ENCODE results near the gene PTPN7. TPM values are rescaled to one million over a fixed set of nuclear protein-coding genes. Genes with fewer than 3 reads are reported as not detected.
"Not testable (repeated sequence)": the region's sequence is repeated elsewhere in the genome, so short reads cannot be mapped to it uniquely, and the experiment has no call there.

Gene PTPN7
- total RNA-seq, 1 experiment from 2014 or later: not detected

DNA sequence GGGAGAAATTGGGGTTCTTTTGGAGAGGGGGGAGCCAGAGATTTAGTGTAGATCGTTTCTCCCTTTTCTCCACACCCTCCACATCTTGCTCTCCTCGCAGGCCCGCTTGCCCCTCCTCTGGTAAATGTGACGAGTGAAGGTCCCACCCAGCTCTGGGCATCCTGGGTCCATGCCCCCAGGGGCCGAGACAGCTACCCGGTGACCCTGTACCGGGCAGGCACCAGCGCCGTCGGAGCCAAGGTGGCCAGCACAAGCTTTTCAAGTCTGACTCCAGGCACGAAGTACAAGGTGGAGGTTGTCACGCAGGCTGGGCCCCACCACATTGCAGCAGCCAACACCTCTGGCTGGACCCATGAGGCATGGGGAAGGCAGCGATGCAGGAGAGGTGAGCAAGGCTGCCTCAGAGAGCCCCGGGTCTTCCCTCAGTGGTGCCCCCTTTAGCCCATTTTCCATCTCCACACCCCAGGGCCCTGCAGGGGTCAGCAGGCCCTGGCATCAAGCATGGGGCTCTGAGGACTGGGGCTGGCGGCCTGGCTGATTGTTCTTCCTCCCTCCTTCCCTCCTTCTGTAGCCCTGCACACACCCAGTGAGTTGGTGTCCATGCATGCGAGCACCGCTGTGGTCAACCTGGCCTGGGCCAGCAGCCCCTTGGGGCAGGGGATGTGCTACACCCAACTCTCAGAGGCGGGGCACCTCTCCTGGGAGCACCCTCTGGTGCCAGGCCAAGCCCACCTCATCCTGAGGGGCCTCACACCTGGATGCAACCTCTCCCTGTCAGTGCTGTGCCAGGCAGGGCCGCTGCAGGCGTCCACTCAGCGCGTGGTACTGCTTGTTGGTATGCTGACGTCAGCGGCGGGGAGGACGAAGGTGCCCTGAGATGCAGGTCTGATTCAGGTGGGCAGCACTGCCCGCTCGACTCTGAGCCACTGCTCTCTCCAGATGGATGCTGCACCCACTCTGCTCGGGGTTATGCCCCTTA, 16.8 kb upstream of the PTPN7 start:
- H3K27me3 ChIP-seq: no peaks in the 10 kb centered on the region
- H3K36me3 ChIP-seq: no peaks in the 10 kb centered on the region
- H3K9me3 ChIP-seq: no peaks in the 10 kb centered on the region
- DNase-seq: no peak
- H3K4me3 ChIP-seq: no peak overlapping the region

DNA sequence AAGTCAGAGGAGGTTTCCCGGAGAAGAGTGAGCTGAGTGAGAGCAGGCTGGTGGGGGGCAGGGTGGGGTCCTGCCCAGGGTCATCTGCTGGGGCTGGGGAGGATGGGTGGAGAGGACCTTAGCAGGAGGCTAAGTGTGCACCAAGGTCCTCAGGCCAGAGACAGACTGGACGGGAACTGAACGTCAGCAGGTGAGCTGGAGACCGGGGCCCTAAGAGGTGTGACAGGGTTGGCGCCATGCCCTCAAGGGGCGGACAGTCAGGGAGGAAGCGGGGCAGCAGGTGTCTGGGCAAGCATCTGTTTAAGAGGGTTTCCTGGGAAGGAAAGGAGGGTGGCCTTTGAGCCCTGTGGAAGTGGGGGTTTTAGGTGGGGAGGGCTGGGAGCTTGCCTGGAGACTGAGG, 13.6 kb upstream of the PTPN7 start:
- H3K9me3 ChIP-seq: no peaks in the 10 kb centered on the region
- H3K4me3 ChIP-seq: no peak overlapping the region
- H3K36me3 ChIP-seq: no peaks in the 10 kb centered on the region
- H3K27me3 ChIP-seq: no peaks in the 10 kb centered on the region
- DNase-seq: no peak

DNA sequence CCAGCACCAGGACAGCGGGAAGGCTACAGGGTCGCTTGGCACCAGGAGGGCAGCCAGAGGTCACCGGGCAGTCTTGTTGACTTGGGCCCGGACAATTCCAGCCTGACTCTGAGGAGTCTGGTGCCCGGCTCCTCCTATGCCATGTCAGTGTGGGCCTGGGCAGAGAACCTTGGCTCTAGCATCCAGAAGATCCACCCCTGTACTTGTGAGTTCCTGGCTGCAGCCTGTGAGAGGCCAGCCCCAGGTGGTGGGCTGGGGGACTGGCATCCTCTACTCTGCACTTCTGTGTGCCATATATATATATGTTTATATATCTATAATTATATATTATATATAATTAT, 11.6 kb upstream of the PTPN7 start:
- no peaks in the 10 kb centered on the region for H3K27me3 ChIP-seq

DNA sequence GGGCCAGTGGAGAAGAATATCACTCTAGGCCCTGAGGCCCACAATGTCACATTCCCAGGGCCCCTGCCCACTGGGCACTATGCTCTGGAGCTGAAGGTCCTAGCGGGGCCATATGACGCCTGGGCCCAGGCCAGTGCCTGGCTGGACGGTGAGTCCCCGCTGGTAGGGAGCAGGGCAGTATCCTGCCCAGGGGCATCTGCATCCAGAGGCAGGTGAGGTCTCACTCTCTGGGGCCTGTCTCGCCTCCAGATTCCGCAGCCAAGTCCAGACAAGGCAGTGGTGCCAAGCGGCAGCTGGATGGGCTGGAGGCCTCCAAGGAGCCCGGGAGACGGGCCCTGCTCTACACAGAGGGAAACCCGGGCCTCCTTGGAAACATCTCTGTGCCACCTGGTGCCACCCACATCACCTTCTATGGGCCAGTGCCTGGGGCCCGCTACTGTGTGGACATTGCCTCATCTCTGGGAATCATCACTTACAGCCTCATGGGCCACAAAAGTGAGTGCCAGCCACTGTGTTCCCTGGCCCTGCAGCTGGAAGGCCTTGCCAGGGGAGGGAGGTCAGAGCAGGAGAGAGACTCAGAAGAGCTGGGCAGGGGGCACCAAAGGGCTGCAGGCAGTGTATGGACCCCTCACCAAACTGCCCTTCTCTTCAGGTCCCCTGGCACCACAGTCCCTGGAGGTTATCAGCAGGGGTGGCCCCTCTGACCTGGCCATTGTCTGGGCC, 11.1 kb upstream of the PTPN7 start:
- no peak for DNase-seq
- Histone ChIP-seq H3K27me3 (no peaks in the 10 kb centered on the region), H3K36me3 (no peaks in the 10 kb centered on the region), H3K9me3 (no peaks in the 10 kb centered on the region), H3K4me3 (no peak overlapping the region)

More for the DNA sequence above, 11.6 kb upstream of the PTPN7 start:
- Histone ChIP-seq H3K36me3 (no peaks in the 10 kb centered on the region), H3K4me3 (no peak overlapping the region), H3K9me3 (no peaks in the 10 kb centered on the region)
- no peak for DNase-seq

DNA sequence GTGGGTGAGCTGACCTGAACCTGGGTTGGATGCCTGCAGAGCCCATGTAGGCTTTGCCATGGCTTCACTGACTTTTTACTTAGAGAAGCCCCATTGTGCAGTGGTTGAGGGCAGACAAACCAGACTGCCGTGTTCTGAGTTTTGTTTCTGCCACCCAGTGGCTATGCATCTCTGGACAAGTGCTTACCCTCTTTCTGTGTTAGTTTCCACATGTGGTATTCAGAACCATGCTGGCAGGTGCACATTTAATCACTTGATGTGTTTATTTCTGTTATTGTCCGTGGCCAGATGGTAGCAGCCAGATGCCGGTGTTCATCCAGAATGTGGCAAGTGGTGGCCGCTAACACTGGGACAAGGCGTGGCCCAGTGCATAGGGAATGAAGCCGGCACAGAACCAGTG, 10.3 kb upstream of the PTPN7 start:
- Histone ChIP-seq H3K27me3 (no peaks in the 10 kb centered on the region), H3K9me3 (no peaks in the 10 kb centered on the region), H3K4me3 (no peak overlapping the region), H3K36me3 (no peaks in the 10 kb centered on the region)
- no peak for DNase-seq

DNA sequence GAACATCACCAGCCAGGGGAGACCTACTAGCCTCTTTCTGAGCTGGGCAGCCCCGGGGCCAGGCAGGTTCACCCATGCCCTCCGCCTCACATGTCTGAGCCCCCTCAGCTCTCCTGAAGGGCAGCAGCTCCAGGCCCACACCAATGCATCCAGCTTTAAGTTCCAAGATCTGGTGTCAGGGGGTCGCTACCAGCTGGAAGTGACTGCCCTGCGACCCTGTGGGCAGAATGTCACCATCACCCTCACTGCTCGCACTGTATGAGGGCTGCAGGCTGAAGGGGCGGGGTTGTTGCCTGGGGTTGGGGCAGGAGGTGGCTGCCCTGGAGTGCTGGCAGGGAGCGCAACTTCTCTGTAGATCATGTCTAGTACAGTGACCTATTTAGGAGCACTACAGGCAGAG, 8.5 kb upstream of the PTPN7 start:
- no peaks in the 10 kb centered on the region for H3K9me3 ChIP-seq
- H3K4me3 ChIP-seq: no peak overlapping the region
- H3K36me3 ChIP-seq: no peaks in the 10 kb centered on the region
- no peaks in the 10 kb centered on the region for H3K27me3 ChIP-seq
- no peak for DNase-seq

DNA sequence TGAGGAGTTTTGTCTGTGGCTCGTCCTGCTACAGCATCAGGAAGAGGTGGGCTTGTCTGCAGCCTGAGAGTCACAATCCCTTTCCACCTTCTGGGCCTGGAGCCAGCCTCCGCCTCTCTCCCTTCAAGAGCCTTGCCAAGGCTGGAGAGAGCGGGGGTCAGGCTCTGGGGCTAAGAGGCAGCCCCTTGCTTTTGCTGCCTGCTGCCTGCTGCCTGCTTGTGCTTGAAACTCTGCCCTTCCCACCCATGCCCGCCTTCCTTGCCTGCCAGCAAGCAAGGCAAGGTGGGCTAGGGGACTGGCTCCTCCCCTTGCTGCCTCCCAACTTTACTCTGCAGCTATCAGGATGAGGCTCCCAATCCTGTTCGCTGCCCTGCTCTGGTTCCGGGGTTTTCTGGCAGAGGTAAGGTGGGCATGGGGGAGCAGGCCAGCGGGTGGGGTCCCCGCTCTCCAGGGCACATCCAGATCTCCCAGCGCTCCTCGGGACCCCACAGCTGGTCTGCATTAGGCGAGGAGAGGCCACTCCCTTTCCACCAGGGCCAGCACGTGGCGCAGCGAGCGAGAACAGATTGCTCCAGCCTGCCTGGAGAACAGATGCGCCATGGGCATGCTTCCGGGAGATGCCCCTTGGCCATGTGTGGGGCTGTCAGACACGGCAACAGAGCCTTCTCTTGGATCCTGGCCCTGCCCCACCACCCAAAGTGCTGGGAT, 7.5 kb upstream of the PTPN7 start:
- Histone ChIP-seq H3K9me3 (no peaks in the 10 kb centered on the region), H3K27me3 (no peaks in the 10 kb centered on the region), H3K4me3 (no peak overlapping the region), H3K36me3 (no peaks in the 10 kb centered on the region)
- no peak for DNase-seq

DNA sequence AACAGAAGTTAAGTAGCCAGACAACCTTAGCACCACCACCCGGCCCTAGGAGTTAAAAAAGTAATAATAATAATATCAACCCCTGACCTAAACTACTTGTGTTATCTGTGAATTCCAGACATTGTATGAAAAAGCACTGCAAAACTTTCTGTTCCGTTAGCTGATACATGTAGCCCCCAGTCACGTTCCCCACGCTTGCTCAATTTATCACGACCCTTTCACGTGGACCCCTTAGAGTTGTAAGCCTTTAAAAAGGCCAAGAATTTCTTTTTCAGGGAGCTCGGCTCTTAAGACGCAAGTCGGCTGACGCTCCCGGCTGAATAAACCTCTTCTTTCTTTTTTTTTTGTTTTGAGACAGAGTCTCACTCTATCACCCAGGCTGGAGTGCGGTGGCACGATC, 6.7 kb upstream of the PTPN7 start:
- not testable (repeated sequence) for H3K36me3 ChIP-seq, DNase-seq, H3K9me3 ChIP-seq, H3K27me3 ChIP-seq, H3K4me3 ChIP-seq

DNA sequence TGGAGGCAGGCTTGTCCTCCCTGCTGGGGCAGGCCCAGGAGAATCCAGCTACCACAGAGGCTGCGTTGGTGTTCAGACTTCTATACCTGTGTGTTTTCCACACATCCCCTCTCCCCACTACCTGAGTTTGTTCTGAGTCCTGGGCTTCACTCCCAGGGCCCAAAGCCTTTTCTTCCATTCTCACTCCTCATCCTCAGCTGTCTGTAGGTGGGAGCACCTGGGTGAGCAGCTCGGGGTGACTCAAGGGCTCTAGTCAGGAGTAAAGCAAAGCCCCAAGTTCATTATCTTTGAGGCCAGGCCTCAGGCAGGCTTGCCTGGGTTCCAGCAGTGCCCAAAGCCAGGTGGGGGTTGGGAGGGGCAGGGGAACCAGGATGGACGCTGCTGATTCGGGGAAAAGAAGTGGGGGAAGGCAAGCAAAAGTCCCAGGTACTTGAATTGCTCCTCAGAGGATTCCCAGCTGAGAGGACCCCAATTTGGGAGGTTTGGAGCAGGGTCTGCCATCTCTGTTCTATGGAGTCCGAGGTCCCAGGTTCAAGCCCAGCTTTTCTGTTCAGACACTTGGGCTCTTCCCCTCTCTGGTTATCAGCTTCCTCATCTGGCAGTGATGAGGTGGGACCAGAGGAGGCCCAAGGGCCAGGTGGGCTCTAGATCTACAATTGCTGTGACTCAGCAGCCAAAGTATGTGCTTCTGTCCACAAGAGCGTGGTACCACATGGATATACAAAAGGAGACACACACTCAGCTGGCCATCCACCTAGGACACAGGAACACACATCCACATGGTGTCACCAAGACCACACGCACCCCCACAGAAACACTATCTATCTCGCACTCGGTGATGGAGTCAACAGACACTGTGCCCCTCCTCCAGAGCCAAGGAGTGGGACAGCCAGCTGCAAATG, 5.8 kb upstream of the PTPN7 start:
- Histone ChIP-seq H3K36me3 (no peaks in the 10 kb centered on the region), H3K4me3 (no peak overlapping the region), H3K9me3 (no peaks in the 10 kb centered on the region), H3K27me3 (no peaks in the 10 kb centered on the region)
- DNase-seq: no peak

DNA sequence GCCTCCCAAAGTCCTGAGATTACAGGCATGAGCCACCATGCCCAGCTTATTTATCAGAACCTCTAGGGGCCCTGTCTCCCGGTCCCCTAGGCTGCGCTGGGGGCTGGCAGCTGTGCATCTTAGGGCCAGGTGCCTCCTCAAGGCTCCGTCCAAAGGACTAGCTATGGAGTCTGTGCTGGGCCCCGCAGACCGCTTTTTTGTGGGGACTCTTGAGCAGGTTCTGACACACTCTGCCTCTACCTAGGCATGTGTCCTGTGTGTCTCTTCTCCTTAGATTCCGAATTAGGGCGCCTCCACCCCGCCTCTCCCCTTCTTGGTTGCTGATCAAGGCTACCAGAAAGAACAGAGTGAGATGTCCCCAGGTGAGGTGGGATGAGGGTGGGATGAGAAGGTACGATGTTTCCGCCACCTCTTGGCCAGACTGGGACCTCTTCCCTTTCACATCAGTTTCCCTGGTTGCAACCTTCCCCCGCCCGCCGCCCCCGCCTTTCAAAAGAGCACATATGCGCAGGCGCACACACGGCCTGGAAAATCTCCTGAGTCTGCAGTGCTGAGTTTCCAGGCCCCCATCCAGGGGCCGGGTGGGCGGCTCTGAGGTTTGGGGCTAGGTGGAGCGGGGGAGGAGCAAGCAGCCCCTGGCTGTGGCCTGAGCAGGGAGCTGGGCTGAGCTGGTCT, 5.0 kb upstream of the PTPN7 start:
- no peaks in the 10 kb centered on the region for H3K36me3 ChIP-seq
- no peak for DNase-seq

DNA sequence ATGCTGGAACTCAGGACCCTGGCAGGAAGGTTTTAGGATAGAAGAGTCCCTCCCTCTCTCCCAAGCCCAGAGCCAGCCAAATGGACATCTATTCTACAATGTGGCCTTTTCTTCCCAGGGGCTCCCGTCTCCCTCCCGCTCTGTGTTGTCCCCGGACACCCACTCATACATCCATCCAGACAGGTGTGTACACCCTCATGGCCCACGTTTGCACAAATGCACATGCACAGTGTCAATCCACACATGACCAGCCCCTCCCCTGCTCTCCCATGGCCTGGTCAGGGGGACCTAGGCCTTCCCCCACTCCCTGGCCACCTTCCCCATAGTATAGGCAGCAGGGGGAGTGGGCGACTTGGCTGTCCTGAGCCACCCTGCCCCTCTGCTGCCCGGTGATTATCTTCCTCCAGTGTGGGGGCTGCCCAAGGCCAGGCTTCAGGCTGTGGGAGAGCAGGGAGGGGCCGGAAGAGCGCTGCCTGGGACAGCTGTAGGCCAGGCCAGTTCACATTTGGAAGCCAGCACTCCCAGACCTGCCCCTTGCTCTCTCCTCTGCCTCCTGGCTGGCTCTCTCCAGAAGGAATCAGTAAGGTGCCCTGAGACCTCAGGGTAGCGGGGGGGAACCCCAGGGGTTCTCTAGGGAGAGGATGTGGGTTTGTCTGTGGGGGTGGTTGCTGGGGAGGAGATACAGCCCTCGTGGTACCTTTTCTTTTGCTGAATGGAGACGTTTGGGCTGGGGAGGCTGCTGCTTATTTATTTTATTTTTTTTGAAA, 4.1 kb upstream of the PTPN7 start:
- Histone ChIP-seq H3K27me3 (no peaks in the 10 kb centered on the region), H3K4me3 (no peak overlapping the region), H3K36me3 (no peaks in the 10 kb centered on the region), H3K9me3 (no peaks in the 10 kb centered on the region)
- no peak for DNase-seq

More for the DNA sequence above, 5.0 kb upstream of the PTPN7 start:
- Histone ChIP-seq H3K9me3 (no peaks in the 10 kb centered on the region), H3K27me3 (no peaks in the 10 kb centered on the region), H3K4me3 (no peak overlapping the region)

DNA sequence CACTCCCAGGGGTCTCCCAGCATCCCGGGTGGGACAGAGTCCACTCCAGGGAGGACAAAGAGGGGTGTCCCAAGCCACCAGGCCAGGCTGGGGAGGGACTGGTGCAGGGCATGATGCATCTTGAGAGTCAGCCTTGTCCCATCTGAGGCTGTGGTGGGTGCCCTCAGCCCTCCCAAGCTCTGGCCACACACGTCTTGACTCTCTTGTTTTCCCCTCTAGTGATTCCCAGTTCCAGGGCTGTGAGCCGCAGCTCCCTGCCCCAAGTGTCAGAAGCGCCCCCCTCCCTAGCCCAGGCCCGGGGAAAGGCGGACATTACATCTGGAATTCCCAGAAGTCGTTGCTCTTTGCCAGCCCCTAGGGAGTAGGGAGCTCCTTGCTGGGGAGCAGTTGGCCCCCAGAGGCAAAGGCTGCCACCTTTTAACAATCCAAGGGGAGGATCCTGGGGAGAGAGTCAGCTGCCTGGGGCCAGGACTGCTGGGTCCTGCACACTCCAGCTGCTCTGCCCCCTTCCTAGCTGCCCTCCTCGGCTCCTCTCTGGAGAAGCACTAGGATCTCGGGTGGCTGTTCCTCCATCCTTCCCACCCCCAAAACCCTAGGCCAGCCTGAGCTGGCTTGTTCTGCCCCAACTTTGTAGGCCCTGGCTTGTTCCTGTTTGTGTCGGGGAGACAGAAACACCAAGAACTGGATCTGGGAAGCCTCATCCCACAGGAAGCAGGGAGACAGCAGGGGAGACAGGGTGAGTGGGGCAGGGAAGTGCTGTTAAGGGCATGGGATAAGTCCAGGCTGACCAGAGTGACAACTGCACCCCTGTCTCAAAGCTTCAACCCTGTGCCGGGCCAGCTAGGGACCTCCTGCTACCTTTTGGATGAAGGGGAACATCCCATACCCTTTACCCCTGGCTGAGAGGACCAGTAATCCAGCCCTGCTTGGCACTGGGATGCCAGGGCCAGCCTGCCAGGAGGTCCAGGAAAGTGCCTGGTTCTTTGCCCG, 3.2 kb upstream of the PTPN7 start:
- Histone ChIP-seq H3K9me3 (no peaks in the 10 kb centered on the region), H3K36me3 (no peaks in the 10 kb centered on the region), H3K4me3 (no peak overlapping the region), H3K27me3 (no peaks in the 10 kb centered on the region)
- DNase-seq: no peak

DNA sequence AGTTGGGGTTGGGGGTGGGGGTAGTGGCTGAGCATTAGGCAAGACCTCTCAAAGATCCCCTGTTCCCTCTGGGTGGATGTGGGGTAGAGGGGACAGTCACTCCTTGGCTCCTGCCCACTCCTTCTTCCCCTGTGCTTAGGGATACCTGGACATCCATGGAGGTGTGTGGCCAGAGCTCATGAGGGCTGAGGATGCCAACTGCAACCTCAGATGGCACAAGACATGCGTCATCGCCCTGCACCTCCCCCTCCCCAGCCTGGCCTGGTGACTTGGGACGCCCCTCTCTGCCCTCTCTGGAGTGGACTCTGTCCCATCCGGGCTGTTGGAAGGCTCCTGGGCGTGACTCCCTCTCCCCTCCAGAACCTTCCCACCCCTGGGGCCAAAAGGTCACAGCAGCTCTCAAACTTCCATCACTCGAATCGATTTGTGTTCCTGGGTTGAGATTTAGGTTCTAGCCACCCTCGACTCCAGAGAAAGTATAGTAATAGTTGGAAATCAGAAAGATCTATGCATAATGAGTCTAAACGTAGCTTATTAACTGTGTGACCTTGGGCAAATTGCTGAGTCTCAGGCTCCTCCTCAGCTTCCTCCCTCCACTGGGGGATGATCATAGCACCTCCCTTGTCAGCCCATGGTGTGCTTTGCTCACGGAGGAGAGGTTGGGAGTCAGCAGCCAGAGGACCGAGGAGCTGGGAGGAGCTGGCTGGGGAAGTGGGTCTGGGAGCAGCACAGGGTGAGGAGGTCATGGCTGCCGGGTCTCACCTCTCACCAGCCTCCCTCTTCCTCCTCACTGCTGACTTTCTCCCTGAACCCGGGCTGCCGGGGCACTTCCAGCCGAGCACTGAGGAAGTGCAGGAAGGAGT, 2.2 kb upstream of the PTPN7 start:
- no peaks in the 10 kb centered on the region for H3K36me3 ChIP-seq
- no peaks in the 10 kb centered on the region for H3K9me3 ChIP-seq
- DNase-seq: no peak
- no peak overlapping the region for H3K4me3 ChIP-seq
- no peaks in the 10 kb centered on the region for H3K27me3 ChIP-seq

DNA sequence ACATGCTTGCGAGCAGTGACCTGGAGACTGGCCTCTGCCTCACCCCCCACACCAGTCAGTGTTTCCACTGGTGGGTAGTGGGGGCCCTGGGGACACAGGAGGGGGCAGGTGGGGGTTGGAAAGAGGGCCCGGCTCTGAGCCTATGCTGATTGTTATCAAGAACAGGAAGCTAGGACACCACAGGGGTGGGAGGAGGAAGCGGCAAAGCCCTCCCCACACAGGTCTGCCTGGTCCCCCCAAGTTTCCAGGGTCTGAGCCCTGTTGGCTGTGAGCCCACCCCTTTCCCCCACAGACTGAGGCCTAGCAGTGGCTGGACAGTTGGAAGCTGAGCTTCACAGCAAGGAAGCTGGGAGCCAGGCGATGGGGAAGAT, 1.6 kb upstream of the PTPN7 start:
- no peaks in the 10 kb centered on the region for H3K27me3 ChIP-seq
- H3K4me3 ChIP-seq: no peak overlapping the region
- no peak for DNase-seq
- H3K36me3 ChIP-seq: no peaks in the 10 kb centered on the region
- H3K9me3 ChIP-seq: no peaks in the 10 kb centered on the region
